CD4-positive, alpha-beta T cell (primary cell): Measurements from ENCODE around the gene GCK. TPM values are rescaled to one million over a fixed set of nuclear protein-coding genes. Genes with fewer than 3 reads are reported as not detected.

ENCODE experiments used
- ATAC-seq: fragments of 200-7000 bp; cut with Tn5 transposase; one replicate; pipeline ENCODE4 v1.10.0; 2022; ENCODE audit warnings: mild to moderate bottlenecking; ENCODE audit not compliant: poor library complexity
- CTCF ChIA-PET: fragments of 350-600 bp; sonication (Branson Sonifier 250); formaldehyde crosslinking; loops from one replicate; lab custom pipeline; 2021; ENCODE audit warnings: antibody characterized with exemption, inconsistent platforms; lab: Charles Lee
- POLR2A ChIA-PET: fragments of 350-600 bp; sonication (Branson Sonifier 250); formaldehyde crosslinking; loops from one replicate; lab custom pipeline; 2021; ENCODE audit warnings: antibody characterized with exemption, inconsistent platforms; lab: Charles Lee
- DNase-seq, 14 experiments: peaks; one replicate each; pipeline ENCODE4 v3.0.0-alpha.2; 2013 to 2020; ENCODE audit warnings: mixed read lengths in 2 of 14
- H3K27ac ChIP-seq, 2 donors: one replicate each; pipeline versions ENCODE4 v1.5.1 to v1.7.0; 2013; ENCODE audit warnings: low read length in 2 of 2, low read depth in 1 of 2, mild to moderate bottlenecking in 1 of 2
- H3K27me3 ChIP-seq, 2 experiments: 1 replicate in 1 of 2; 2 replicates in 1 of 2; pipeline versions ENCODE4 v1.6.1 to v1.7.0; 2013; ENCODE audit warnings: low read length in 2 of 2, control low read depth in 1 of 2, mild to moderate bottlenecking in 1 of 2, moderate library complexity in 1 of 2; ENCODE audit not compliant: insufficient read depth in 2 of 2, control insufficient read depth in 1 of 2
- H3K36me3 ChIP-seq: one replicate; pipeline ENCODE4 v1.6.1; 2013; ENCODE audit warnings: low read length, control low read depth; ENCODE audit not compliant: insufficient read depth
- H3K4me1 ChIP-seq: one replicate; pipeline ENCODE4 v1.6.1; 2013; ENCODE audit warnings: low read length, control low read depth; ENCODE audit not compliant: insufficient read depth
- H3K4me3 ChIP-seq: one replicate; pipeline ENCODE4 v1.5.1; 2013; ENCODE audit warnings: mild to moderate bottlenecking, low read length, moderate library complexity
- H3K9me3 ChIP-seq, 2 experiments: 1 replicate in 1 of 2; 2 replicates in 1 of 2; pipeline versions ENCODE4 v1.6.1 to v1.7.0; 2013; ENCODE audit warnings: low read length in 2 of 2, mild to moderate bottlenecking in 2 of 2, control low read depth in 1 of 2, moderate library complexity in 1 of 2; ENCODE audit not compliant: control insufficient read depth in 1 of 2, insufficient read depth in 1 of 2
- H3K27ac Mint-ChIP-seq: one replicate; pipeline ENCODE4 v1.8.0; 2020; ENCODE audit warnings: mixed read lengths
- H3K27me3 Mint-ChIP-seq: one replicate; pipeline ENCODE4 v1.8.0; 2021; ENCODE audit warnings: mixed read lengths
- H3K36me3 Mint-ChIP-seq: one replicate; pipeline ENCODE4 v1.8.0; 2021; ENCODE audit warnings: low read depth, mixed read lengths
- H3K4me1 Mint-ChIP-seq: one replicate; pipeline ENCODE4 v1.8.0; 2021; ENCODE audit warnings: low read depth, mixed read lengths
- H3K4me3 Mint-ChIP-seq: one replicate; pipeline ENCODE4 v1.8.0; 2020; ENCODE audit warnings: mild to moderate bottlenecking, mixed read lengths
- H3K9me3 Mint-ChIP-seq: one replicate; pipeline ENCODE4 v1.8.0; 2020; ENCODE audit warnings: mixed read lengths
- intact Hi-C, 2 experiments: fragments of 100-400 bp; cut with DNase I in 1 of 2; cut with micrococcal nuclease in 1 of 2; formaldehyde crosslinking; loops; one replicate each; pipeline versions ENCODE4 v1.15.1 to v1.9.0; 2023 to 2025; cut with DNase I, micrococcal nuclease
- total RNA-seq, 174 experiments: library from RNA in 2 of 174; stranded (reverse) in 2 of 174; gene quantifications; one replicate each; pipeline ENCODE4 v1.2.3 and lab custom pipeline; 2021 to 2026
- TF ChIP-seq, protein P1 (sequence below): fragments of 200-600 bp; IDR thresholded peaks from one replicate; pipeline ENCODE4 v1.8.0; 2022; ENCODE audit warnings: antibody characterized with exemption, mild to moderate bottlenecking

The GCK gene
- total RNA-seq, 2 experiments from 2014 or later: 0.47 to 0.71 TPM

DNA sequence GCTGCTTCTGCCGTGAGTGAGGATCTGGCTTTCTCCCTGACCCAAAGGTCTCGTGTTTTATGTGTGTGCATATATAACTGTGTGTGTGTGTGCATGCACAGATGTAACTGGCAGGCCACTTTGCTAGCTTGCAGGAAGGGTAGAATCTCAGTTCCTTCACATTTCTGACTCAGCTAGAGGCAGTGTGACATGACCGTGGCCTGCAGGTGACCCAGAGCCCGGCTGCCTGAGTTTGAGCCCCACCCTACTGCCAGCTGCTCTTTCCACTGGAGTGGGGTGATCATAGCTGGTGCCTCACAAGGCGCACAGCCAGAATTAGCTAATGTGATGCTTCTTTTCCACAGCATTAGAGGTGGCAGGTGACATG lies 38.8 kb downstream of the GCK start:
- TF ChIP-seq, protein P1, sequence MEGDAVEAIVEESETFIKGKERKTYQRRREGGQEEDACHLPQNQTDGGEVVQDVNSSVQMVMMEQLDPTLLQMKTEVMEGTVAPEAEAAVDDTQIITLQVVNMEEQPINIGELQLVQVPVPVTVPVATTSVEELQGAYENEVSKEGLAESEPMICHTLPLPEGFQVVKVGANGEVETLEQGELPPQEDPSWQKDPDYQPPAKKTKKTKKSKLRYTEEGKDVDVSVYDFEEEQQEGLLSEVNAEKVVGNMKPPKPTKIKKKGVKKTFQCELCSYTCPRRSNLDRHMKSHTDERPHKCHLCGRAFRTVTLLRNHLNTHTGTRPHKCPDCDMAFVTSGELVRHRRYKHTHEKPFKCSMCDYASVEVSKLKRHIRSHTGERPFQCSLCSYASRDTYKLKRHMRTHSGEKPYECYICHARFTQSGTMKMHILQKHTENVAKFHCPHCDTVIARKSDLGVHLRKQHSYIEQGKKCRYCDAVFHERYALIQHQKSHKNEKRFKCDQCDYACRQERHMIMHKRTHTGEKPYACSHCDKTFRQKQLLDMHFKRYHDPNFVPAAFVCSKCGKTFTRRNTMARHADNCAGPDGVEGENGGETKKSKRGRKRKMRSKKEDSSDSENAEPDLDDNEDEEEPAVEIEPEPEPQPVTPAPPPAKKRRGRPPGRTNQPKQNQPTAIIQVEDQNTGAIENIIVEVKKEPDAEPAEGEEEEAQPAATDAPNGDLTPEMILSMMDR: no peak
- ChIA-PET CTCF (no interaction called here), POLR2A (no interaction called here)
- Mint-ChIP-seq H3K36me3 (no peaks in the 10 kb centered on the region), H3K27me3 (no peaks in the 10 kb centered on the region), H3K4me3 (no peak overlapping the region), H3K9me3 (no peaks in the 10 kb centered on the region), H3K27ac (no peak overlapping the region), H3K4me1 (peaks cover 2% of the 10 kb centered on the region)
- no peaks in the 10 kb centered on the region for H3K36me3 ChIP-seq
- DNase-seq (no peak), ATAC-seq (no peak)
- intact Hi-C loops: no loop called here
- H3K4me3 ChIP-seq: no peak overlapping the region
- H3K27me3 ChIP-seq: peaks cover 0 to 4% of the 10 kb centered on the region in 2 experiments
- H3K27ac ChIP-seq: no peak overlapping the region
- H3K4me1 ChIP-seq: peaks cover 13% of the 10 kb centered on the region
- peaks cover 0 to 5% of the 10 kb centered on the region in 2 experiments for H3K9me3 ChIP-seq

DNA sequence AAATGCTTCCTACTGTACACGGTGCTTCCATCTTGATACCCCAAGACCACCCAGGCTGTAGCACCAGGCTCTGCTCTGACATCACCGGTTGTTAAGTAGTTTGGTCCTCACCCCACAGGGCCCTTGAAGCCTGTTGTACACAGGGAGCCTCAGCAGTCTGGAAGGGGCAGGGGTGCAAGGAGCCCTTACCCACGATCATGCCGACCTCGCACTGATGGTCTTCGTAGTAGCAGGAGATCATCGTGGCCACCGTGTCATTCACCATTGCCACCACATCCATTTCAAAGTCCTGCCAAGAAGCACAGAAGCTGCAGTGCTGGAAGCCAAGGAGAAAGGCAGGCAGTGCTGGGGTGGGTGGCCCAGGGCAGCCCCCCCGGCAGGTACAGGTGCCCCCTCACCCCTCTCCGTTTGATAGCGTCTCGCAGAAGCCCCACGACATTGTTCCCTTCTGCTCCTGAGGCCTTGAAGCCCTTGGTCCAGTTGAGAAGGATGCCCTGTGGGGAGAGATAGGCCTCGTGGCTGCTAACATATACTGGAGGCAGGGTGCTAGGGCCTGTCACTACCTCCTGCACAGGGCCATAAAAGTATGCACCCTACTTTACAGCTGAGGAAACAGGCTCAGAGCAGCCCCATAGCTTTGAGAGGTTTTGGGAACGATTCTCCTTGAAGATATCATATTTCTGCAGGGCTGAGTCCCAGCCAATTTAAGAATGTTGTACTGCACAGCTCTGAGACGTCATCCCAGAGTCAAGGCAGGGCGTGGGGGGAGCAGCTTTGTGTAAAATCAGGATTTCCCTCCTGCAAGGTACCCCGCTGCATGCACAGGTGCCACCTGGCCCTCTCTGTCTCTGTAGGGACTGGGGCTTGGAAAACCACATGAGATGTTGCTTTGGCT lies 39.4 kb downstream of the GCK start:
- Mint-ChIP-seq H3K4me1 (peaks cover 7% of the 10 kb centered on the region), H3K27ac (no peak overlapping the region), H3K9me3 (no peaks in the 10 kb centered on the region), H3K27me3 (no peaks in the 10 kb centered on the region), H3K4me3 (no peak overlapping the region), H3K36me3 (no peaks in the 10 kb centered on the region)
- ChIA-PET CTCF (no interaction called here), POLR2A (no interaction called here)
- H3K4me3 ChIP-seq: no peak overlapping the region
- peaks cover 0 to 8% of the 10 kb centered on the region in 2 experiments for H3K27me3 ChIP-seq
- peaks cover 0 to 11% of the 10 kb centered on the region in 2 experiments for H3K9me3 ChIP-seq
- ATAC-seq: no peak
- H3K27ac ChIP-seq: no peak overlapping the region
- peak in 1 of 14 experiments; percentile 25 for DNase-seq
- no peaks in the 10 kb centered on the region for H3K36me3 ChIP-seq
- TF ChIP-seq, protein P1: no peak
- intact Hi-C loops: no loop called here
- H3K4me1 ChIP-seq: peaks cover 20% of the 10 kb centered on the region

DNA sequence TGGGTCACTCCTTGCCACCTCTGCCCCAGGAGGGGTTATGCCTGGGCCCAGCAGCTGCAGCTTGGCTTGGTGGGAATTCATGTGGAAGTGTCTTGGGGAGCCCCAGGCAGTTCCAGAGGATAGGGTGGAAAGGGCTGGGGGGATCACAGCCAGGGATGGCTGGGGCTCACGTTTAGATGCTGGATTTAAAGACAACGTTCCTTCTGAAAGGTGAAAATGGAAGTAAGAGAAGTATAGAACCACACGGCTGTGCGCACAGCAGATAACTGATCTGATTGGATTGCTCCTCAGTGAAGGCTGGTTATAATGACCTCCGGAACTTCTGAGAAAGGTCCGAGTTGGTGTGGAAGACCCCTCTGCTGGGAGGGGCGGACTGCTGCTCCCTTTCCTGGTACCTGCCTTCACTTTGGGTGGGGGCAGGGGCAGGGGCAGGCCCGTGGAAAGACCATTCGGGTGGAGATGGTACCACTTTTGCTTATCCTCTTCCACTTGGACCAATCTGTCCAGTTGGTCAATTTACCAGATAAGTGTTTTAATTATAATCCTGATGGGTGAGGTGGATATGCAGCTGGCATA lies 40.2 kb downstream of the GCK start:
- H3K4me1 ChIP-seq: peaks cover 20% of the 10 kb centered on the region
- POLR2A ChIA-PET: no interaction called here
- TF ChIP-seq, protein P1: no peak
- Mint-ChIP-seq H3K4me3 (no peak overlapping the region), H3K9me3 (no peaks in the 10 kb centered on the region), H3K4me1 (peaks cover 7% of the 10 kb centered on the region), H3K36me3 (no peaks in the 10 kb centered on the region), H3K27ac (no peak overlapping the region), H3K27me3 (no peaks in the 10 kb centered on the region)
- H3K4me3 ChIP-seq: no peak overlapping the region
- peaks cover 0 to 16% of the 10 kb centered on the region in 2 experiments for H3K9me3 ChIP-seq
- peaks cover 0 to 8% of the 10 kb centered on the region in 2 experiments for H3K27me3 ChIP-seq
- DNase-seq: peak in 1 of 14 experiments; percentile 14
- ATAC-seq: no peak
- H3K27ac ChIP-seq: no peak overlapping the region
- CTCF ChIA-PET: no interaction called here
- intact Hi-C loops: no loop called here
- no peaks in the 10 kb centered on the region for H3K36me3 ChIP-seq
